NCI-H2196 (cell line): Measurements from ENCODE around the gene NOL7.

Experiments used
- DNase-seq: peaks from one replicate; lab custom pipeline; 2025; ENCODE audit not compliant: unreplicated experiment; lab: John Stamatoyannopoulos, UW

The NOL7 gene

DNA sequence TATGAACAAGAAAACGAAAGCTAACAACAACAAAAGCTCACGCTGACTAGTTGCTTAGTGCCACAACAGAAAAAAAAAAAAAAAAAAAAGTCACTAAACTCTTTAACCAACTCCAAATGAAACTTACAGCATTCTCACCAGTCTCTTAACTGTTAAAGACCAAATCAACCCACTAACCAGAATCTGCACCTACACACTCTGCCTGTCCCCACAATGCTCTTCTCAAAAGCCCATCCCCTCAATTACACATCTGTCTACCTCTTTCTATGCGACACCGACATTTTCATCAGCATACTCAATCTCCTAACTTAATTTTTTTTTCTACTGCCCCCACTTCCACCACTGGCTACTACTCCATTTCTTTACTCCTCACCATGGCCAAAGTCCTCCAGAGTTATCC, 34.3 kb downstream of the NOL7 start:
- no peak for DNase-seq

DNA sequence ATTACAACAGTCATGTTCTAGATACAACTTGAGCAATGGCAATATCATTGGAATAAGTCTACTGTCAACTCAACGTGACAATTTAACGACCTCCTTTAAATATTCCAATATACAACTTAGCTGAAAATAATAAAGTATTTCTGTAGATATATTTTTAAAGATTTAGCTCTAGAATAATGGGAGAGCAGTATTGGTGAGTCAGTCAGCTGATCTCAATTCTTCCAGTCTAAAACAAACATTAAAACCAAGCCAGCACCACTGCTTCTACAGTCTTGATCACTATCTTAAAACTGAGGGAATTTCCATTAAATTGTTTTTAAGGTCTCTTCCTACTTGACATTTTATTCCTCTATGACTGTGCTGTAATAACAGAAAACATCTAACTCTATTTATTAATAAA, 38.2 kb downstream of the NOL7 start:
- no peak for DNase-seq

DNA sequence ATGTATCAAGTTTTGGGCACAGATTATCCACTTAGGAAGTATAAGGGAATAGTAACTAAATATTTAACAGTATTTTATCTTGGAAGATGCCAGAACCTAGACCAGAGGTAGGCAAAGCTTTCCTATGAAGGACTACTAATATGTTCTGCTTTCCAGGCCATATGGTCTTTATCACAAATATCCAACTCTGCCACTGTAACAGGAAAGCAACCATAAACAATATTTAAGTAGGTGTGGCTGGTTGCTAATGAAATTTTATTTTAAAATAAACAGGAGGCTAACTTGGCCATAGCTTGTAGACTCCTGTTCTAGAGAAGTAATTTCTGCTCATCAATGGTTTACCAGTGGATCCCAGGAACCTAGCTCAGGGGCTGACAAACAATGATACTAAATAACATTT, 39.4 kb downstream of the NOL7 start:
- no peak for DNase-seq

DNA sequence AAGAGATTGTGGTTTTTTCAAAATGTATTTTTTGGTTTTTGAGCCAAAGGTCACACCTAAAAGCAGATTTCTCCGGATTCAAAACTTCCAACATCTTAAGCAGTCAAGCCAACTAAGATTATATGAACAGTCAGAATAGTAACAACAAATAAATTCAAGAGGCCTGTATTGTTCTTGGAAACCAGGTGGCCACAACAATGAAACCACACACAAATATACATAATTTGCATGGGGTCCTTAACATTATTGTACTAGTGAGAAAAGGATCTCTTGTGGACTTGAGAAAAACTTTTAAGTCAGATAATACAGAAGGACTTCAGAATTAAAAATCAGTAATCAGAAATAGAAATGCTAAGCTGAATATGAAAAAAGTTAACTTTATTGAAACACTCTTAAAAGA, 40.6 kb downstream of the NOL7 start:
- no peak for DNase-seq

DNA sequence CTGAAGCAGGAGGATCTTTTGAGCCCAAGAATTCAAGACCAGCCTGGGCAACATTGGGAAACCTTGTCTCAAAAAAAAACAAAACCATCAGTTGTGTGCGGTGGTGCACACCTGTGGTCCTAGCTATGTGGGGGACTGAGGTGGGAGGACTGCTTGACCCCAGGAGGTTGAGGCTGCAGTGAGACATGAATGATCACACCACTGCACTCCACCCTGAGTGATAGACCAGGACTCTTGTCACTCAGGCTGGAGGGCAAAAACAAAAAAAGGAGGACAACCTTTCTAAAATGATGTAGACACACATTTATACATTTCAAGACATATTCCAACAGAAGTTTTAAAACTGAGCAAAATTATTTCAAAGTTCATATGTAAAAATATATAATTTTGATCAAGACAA, 45.1 kb downstream of the NOL7 start:
- DNase-seq, result no peak

DNA sequence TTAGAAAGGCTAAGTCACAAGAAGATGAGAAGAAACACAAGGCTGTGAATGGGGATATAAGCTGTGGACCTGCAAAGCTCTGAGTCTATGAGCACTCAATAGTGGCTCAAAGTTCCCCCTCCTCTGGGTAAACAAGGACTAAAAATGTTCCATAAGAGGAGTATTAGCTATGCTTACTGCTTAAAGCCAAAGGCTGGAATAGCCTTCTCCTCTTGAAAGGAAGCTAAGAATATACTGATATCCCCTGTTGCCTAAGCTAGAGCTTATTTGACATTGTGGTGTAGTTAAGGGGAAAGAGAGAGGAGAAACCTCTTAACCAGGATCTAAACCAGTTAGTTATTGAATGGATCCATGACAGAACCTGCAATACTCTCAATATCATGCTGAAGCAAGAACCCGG, 45.8 kb downstream of the NOL7 start:
- no peak for DNase-seq

DNA sequence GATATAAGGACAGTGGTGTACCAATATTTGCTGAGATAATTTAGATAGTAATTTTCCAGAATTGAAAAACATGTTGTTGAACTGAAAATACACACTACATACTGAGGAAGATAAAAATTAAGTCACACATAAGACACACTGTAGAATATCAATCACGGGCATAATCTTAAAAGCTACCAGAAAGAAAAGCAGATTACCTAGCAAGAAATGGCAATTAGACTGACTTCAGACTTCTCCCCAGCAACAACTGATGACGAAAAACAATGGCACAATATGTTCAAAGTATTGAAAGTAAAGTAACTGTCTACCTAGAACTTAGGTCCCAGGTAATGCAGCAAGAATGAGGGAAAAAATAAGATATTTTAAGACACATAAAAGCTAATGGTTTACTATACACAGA, 46.5 kb downstream of the NOL7 start:
- DNase-seq, result no peak

DNA sequence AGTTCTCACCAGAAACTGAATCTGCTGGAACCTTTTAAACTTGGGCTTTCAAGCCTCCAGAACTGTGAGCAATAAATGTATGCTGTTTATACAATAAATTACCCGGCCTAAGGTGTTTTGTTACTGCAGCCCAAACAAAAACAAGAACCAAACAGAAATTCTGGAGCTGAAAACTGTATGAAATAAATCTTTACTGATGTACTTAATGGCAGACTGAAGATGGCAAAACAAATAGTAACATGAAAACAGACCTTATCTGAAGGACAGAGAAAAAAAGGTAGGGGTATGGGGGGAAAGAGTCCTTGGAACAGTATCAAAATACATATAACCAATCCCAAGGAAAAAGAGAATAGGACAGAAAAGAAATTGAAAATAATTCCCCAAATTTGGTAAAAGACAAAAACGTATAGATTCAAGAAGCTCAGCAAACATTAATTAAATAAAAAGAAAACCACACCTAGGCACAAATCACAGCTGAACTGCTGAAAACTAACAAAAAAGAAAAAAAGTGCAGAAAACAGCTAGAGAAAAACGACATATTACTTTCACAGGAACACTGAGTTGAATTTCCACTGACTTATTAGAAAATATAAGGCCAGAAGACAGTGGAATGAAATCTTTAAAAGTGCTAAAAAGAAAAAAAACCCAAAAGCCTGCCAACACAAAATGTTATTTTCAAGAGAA, 47.7 kb downstream of the NOL7 start:
- DNase-seq, result no peak

DNA sequence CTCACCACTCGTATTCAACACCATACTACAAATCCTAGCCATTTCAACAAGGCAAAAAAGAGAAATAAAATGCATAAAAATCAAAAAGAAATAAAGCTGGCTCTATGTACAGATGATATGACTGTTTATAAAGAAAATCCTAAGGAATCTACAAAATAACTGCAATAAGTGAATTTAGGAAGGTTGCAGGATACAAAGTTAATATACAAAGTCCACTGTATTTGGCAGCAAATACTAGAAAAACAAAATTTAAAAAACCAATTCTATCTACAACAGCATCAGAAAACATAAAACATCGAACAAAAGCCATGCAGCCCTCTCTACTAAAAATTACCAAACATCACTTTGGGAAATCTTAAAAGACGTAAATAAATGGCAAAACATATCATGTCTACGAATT, 48.9 kb downstream of the NOL7 start:
- no peak for DNase-seq

DNA sequence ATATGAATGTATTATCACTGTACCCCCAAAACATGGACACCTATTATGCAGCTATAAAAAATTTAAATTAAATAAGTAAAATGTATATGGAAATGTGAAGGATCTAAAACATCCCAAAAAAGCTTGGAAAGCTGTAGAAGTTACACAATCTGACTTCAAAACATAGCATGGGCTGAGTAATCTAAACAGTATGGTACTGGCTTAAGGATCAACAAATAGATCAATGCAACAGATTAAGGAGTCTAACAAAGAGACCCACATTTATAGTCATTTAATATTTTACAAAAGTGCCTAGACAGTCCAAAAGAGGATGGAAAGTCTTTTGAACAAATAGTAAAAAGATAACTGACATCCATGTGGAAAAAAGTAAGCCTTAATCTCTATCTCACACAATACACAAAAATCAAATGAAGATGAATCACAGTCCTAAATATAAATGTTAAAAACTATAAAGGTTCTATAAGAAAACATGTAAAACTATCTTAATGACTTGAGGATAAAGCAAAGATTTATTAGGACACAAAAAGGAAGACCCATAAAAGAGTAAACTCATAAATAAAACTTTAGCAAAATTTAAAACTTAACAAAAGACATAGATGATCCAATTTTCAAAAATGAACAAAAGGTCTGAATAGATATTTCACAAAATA, 49.7 kb downstream of the NOL7 start:
- DNase-seq, result no peak

DNA sequence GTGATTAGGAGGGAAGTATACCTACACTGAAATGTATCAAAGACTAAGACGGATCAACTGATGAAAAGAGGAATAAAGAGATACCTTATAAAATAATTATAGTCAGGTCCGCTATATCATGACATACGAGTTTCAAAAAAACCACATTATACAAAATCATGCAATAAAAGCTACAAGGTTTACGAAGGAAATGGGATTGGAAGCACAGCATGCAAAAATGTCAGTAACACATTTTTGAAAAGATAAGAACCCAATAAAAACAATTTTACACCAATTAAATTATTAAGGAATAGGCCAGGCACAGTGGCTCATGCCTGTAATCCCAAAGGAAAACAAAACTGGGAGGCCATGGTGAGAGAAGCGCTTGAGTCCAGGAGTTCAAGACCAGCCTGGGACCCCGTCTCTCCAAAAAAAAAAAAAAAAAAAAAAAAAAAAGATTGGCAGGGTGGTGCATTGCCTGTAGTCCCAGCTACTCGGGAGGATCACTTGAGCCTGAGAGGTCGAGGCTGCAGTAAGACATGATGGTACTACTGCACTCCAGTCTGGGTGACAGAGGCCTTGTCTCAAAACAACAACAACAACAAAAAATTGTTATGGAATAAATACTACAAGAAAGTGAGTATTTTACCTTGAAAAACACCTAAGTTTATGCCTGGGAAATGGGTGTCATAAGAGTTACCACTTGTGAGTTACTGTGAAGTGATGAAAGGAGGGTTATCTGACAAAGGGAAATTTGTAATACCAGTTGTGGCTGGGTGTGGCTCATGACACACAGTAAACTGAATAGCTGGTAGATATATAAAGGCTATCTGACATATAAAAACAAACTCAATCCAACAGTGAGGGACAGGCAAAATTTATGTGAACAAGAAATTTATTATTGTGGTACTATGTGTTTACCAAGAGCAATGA, 51.3 kb downstream of the NOL7 start:
- DNase-seq, result no peak

DNA sequence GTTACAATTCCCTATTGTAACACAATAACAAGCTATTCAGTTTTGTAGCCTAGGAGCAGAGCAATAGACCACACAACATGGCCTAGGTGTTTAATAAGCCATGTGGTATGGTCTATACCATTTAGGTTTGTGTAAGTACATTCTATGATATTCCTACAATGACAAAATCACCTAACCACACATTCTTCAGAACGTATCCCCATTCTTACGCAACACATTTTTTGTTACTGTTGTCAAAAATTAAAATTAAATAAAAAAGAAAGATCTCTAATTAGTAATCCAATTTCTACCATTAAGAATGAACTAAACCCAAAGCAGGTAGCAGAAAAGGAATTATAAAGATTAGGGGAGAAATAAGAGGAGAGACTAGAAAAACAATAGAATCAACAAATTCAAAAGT, 52.5 kb downstream of the NOL7 start:
- DNase-seq, result no peak

DNA sequence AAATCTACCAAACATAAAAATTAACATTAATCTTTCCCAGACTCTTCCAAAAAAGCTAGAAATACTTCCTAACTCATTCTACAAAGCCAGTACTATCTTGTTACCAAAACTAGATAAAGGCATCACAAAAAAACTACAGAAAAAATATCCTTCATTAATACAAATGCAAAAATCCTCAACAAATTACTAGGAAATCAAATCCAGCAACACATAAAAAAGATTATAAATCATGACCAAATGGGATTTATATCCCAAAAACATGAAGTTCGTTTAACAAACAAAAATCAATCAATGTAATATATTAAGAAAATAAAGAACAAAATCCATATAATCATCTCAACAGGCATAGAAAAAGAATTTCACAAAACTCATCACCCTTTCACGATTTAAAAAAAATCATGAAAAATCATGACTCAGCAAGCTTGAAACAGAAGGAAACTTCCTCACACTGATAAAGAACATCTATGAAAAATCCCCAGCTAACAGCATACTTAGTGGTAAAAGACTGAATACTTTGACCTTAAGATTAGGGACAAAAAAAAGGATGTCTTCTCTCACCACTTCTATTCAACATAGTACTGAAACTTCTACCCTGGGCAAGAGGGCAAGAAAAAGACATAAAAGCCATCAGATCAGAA, 53.3 kb downstream of the NOL7 start:
- DNase-seq, result no peak

DNA sequence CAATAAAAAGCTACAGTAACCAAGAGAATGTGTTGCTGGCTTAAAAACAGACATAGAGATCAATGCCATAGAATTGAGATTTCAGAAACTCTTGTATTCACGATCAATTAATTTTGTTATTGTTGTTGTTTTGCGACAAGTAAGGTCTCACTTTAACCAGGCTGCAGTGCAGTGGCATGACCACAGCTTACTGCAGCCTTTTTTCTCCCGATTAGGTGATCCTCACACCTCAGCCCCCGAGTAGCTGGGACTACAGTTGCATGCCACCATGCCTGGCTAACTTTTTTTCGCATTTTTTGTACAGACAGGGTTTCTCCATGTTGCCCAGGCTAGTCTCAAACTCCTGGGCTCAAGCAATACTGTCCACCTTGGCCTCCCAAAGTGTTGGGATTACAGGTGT, 54.3 kb downstream of the NOL7 start:
- DNase-seq, result no peak
